Adrenal gland (tissue), 12 donors: Measurements from ENCODE around the gene CTBP2. TPM values are rescaled to one million over a fixed set of nuclear protein-coding genes. Genes with fewer than 3 reads are reported as not detected.

Experiments used
- DNase-seq, 7 donors: peaks; one replicate each; pipeline ENCODE4 v3.0.0-alpha.2; 2019 to 2020
- H3K27ac ChIP-seq, 5 donors: fragments of 200-600 bp; sonication (generic) in 4 of 5; 1 replicate in 3 of 5; 2 replicates in 2 of 5; pipeline versions ENCODE4 v1.5.1 to v1.8.0; 2016 to 2020; ENCODE audit warnings: mild to moderate bottlenecking in 1 of 5
- H3K27me3 ChIP-seq: fragments of 200-600 bp; 2 replicates; pipeline ENCODE4 v1.8.0; 2021
- H3K36me3 ChIP-seq, 2 donors: fragments of 200-600 bp; replicated peaks in 1 of 2; 1 replicate in 1 of 2; 2 replicates in 1 of 2; pipeline versions ENCODE4 v1.5.1 to v1.8.0; 2018 to 2022
- H3K4me1 ChIP-seq, 2 donors: fragments of 200-600 bp; replicated peaks in 1 of 2; 1 replicate in 1 of 2; 2 replicates in 1 of 2; pipeline versions ENCODE4 v1.5.1 to v1.8.0; 2018 to 2021
- H3K4me3 ChIP-seq, 4 donors: fragments of 200-600 bp; sonication (generic) in 3 of 4; one replicate each; pipeline ENCODE4 v1.5.1; 2016 to 2018
- H3K9me3 ChIP-seq, 3 donors: fragments of 200-600 bp; sonication (generic) in 1 of 3; replicated peaks in 1 of 3; 1 replicate in 2 of 3; 2 replicates in 1 of 3; pipeline versions ENCODE4 v1.5.1 to v1.8.0; 2016 to 2021
- POLR2A ChIP-seq, 2 donors: fragments of 450-650 bp; IDR thresholded peaks; one replicate each; pipeline ENCODE4 v1.6.1; 2017; ENCODE audit warnings: antibody characterized with exemption in 2 of 2, mild to moderate bottlenecking in 2 of 2, moderate library complexity in 1 of 2
- WGBS, 4 donors: extraction: QIAGEN DNeasy Blood & Tissue Kit in 2 of 4; methylation state at CpG; one replicate each; pipeline versions ENCODE4 v1.1.5 to v1.1.7; 2013 to 2017; 5-methylcytosine and 5-hydroxymethylcytosine counted together
- intact Hi-C, 2 donors: fragments of 100-400 bp; cut with DNase I; formaldehyde crosslinking; loops; one replicate each; pipeline versions ENCODE4 v1.14.1 to v1.15.0; 2022 to 2023
- polyA plus RNA-seq, 3 donors: library from polyadenylated mRNA; stranded (reverse); fragments of 200-250 nt in 2 of 3; fragments of 350-450 nt in 1 of 3; fragmentation: Illumina TruSeq in 1 of 3; extraction: RNeasy Lipid Tissue Mini Kit (QIAGEN cat#74804) in 1 of 3; gene quantifications; one replicate each; pipeline ENCODE4 v1.2.3, GENCODE V29; 2013 to 2014
- total RNA-seq, 9 donors: library from RNA; depleted of rRNA in 4 of 9; stranded (reverse); fragments of >200 nt in 4 of 9; fragments of 120-200 nt in 1 of 9; fragmentation: NEBNext Ultra II Directional in 1 of 9; extraction: Animal tissue kit (Norgen Biotek cat#: 25700) in 1 of 9; gene quantifications; one replicate each; pipeline versions ENCODE4 v1.1.0 to v1.2.4, GENCODE V29; 2013 to 2023
- TF ChIP-seq, protein P1 (sequence below), 6 experiments: fragments of 450-650 bp in 4 of 6; fragments of 200-600 bp in 2 of 6; sonication (generic) in 1 of 6; IDR thresholded peaks; 1 replicate in 5 of 6; 2 replicates in 1 of 6; pipeline versions ENCODE4 v1.5.1 to v1.8.0; 2016 to 2021; ENCODE audit warnings: antibody characterized with exemption in 6 of 6, mild to moderate bottlenecking in 2 of 6, moderate library complexity in 1 of 6
- donor health status: healthy with polysubstance abuse.
- donor health status: Bipolar disorder and iron deficiency.
- donor health status: DM: yes; HTN: yes; CAD: no.
- donor health status: DM: no; HTN: no; CAD: no.
- donor health status: DM: no; HTN: no; CAD: no.
- donor health status: DM: yes; HTN: yes; CAD: no.

Gene CTBP2
- total and polyA plus RNA-seq, 12 donors = 25.3 to 66.5 (median 45.7) TPM

DNA sequence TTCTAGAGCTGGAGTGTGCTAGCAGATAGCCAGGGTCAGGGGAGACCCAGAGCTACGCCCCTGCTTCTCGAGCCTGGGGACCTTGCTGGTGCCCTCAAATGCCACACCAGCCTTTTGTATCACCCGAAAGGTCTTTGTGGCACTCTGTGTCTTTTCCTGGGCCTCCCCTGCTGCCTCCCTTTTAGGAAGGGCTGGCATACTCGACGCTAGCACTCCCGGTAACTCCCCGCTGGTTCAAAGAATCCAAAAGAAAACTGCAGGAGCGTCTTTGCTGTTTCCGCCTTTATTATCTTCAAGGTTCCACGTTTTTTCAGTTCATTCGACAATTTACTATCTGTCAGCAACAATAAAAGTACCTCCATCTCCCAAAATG is 36.3 kb downstream of the CTBP2 start:
- intact Hi-C loops = no loop called here
- no peak for DNase-seq
- Histone ChIP-seq H3K4me1 (peaks cover 40 to 58% of the 10 kb centered on the region in 2 donors), H3K36me3 (no peaks in the 10 kb centered on the region), H3K27me3 (no peaks in the 10 kb centered on the region), H3K4me3 (peak overlapping the region in 1 of 4 donors; percentile 30), H3K27ac (peak overlapping the region; percentile 74 to 95 (median 89)), H3K9me3 (no peaks in the 10 kb centered on the region)
- WGBS, 4 donors = 25 to 35% (median 33%) methylated on average over 9 to 11 of the region's 11 CpGs
- TF ChIP-seq, protein P1, sequence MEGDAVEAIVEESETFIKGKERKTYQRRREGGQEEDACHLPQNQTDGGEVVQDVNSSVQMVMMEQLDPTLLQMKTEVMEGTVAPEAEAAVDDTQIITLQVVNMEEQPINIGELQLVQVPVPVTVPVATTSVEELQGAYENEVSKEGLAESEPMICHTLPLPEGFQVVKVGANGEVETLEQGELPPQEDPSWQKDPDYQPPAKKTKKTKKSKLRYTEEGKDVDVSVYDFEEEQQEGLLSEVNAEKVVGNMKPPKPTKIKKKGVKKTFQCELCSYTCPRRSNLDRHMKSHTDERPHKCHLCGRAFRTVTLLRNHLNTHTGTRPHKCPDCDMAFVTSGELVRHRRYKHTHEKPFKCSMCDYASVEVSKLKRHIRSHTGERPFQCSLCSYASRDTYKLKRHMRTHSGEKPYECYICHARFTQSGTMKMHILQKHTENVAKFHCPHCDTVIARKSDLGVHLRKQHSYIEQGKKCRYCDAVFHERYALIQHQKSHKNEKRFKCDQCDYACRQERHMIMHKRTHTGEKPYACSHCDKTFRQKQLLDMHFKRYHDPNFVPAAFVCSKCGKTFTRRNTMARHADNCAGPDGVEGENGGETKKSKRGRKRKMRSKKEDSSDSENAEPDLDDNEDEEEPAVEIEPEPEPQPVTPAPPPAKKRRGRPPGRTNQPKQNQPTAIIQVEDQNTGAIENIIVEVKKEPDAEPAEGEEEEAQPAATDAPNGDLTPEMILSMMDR (IDR thresholded peaks at IDR 0.05) = no peak
- TF ChIP-seq POLR2A (IDR thresholded peaks at IDR 0.05) = no peak

DNA sequence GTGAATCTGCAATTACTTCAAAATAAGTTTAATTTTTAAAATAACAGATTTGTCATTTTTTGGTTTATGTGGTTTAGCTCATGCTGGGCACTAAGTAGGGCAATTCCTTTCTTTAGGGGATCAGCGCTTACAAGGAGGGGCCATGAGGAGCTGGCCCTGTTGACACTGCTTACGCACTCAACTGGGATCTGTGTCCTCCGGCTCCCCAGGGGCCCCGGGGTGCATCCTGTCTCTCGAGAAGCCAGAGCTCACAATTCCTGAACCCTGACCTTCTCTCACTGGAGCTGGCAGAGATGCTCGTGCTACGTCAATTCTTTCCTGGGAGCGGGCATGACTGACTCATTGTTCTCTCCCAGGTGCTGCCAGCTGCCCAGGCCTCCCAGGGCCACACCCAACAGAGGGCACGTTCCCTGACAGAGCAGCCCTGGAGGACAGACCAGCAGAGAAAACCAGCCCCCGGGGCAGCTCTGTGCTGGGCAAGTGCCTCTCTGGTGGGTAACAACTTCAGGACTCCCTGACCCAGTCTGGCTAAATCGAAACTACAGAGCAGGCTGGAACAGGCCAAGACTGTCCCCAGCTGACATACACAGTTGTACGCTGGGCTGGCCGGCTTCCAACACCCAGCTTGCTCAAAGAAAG is 36.8 kb downstream of the CTBP2 start:
- 12 to 21% (median 16%) methylated on average over 8 to 13 of the region's 13 CpGs for WGBS, 4 donors
- TF ChIP-seq, protein P1 (IDR thresholded peaks at IDR 0.05) = no peak
- TF ChIP-seq POLR2A (IDR thresholded peaks at IDR 0.05) = peak in 1 of 2 donors; percentile 56
- intact Hi-C loops = no loop called here

DNA sequence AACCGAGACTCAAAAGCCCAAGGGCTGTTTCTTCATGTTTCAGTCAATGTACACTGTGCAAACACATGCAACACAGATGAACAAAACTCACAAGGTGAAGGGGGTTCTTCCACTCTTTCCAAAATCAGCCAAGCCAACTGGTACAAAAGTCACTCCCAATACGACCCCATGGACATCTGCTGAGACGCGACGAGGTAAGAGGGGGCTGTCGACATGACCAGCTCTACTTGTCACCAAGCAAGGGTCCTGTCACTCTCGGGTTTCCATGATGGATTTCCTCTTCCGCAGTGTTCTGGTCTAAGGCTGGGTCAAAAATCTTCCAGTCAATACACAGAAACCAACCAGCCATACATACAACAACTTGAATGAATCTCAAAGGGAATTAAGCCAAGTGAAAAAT is 37.8 kb downstream of the CTBP2 start:
- Histone ChIP-seq H3K27me3 (no peaks in the 10 kb centered on the region), H3K4me3 (no peak overlapping the region), H3K4me1 (peaks cover 48 to 73% of the 10 kb centered on the region in 2 donors), H3K9me3 (no peaks in the 10 kb centered on the region), H3K27ac (peak overlapping the region in 2 of 5 donors; percentile 82 to 95), H3K36me3 (no peaks in the 10 kb centered on the region)
- peak in 1 of 7 donors; percentile 5 for DNase-seq
- intact Hi-C loops = no loop called here
- WGBS, 4 donors = 94 to 97% (median 96%) methylated on average over 8 of the region's 8 CpGs
- TF ChIP-seq, protein P1 (IDR thresholded peaks at IDR 0.05) = no peak
- no peak for TF ChIP-seq POLR2A (IDR thresholded peaks at IDR 0.05)

More for the DNA sequence above, 36.8 kb downstream of the CTBP2 start:
- H3K36me3 ChIP-seq = no peaks in the 10 kb centered on the region
- no peaks in the 10 kb centered on the region for H3K27me3 ChIP-seq
- H3K27ac ChIP-seq = peak overlapping the region; percentile 74 to 95 (median 89)
- DNase-seq = peak; percentile 90 to 96 (median 93)
- peak overlapping the region in 1 of 4 donors; percentile 30 for H3K4me3 ChIP-seq
- H3K4me1 ChIP-seq = peaks cover 40 to 63% of the 10 kb centered on the region in 2 donors
- H3K9me3 ChIP-seq = no peaks in the 10 kb centered on the region

DNA sequence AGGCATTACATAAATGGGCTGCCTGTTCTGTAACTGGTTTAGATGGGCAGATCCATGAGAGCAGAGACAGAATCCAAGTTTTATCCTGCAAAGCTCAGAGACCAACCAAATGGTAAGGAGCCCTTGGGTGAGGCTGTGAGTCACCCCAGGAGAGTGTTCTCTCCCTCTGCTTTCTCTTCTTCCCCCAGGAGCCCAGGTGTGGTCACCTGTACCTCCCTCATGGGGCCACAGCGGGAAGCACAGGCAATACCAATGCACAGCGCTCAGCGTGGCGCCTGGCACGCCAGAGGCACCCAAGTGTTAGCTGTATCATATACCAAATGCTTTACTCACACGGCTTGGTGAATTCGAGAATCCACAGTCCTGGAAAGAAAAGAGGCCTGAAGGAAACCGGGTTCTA is 39.4 kb downstream of the CTBP2 start:
- WGBS, 4 donors = 93 to 95% (median 94%) methylated on average over 8 of the region's 8 CpGs
- Histone ChIP-seq H3K4me1 (peaks cover 54 to 82% of the 10 kb centered on the region in 2 donors), H3K27me3 (no peaks in the 10 kb centered on the region), H3K36me3 (no peaks in the 10 kb centered on the region), H3K9me3 (no peaks in the 10 kb centered on the region), H3K27ac (peak overlapping the region in 4 of 5 donors; percentile 3 to 71 (median 53)), H3K4me3 (no peak overlapping the region)
- peak in 1 of 7 donors; percentile 31 for DNase-seq
- intact Hi-C loops = no loop called here
- TF ChIP-seq, protein P1 (IDR thresholded peaks at IDR 0.05) = no peak
- TF ChIP-seq POLR2A (IDR thresholded peaks at IDR 0.05) = no peak
